Measurements from ENCODE around the gene ARPC2.

- TF ChIP-seq POLR2A (IDR thresholded peaks at IDR 0.05; ENCODE audit: low read length) (peak; percentile 85), GATA1 (IDR thresholded peaks at IDR 0.05; ENCODE audit: low read depth, low read length) (peak; percentile 63)
Measured at GRCh38 chr2:218286570-218287459, 69.8 kb downstream of the ARPC2 start.
